Tongue (tissue), 2 donors: ENCODE data around the gene FAM237A. TPM values are rescaled to one million over a fixed set of nuclear protein-coding genes. Genes with fewer than 3 reads are reported as not detected.

Experiments
- DNase-seq: peaks from one replicate; pipeline ENCODE4 v3.0.0-alpha.2; 2015
- total RNA-seq: library from RNA; depleted of rRNA; stranded (reverse); fragments of >200 nt; gene quantifications from one replicate; pipeline ENCODE4 v1.2.3, GENCODE V29; 2014

The FAM237A gene
- total RNA-seq, 1 donor from 2014 or later: not detected

DNA sequence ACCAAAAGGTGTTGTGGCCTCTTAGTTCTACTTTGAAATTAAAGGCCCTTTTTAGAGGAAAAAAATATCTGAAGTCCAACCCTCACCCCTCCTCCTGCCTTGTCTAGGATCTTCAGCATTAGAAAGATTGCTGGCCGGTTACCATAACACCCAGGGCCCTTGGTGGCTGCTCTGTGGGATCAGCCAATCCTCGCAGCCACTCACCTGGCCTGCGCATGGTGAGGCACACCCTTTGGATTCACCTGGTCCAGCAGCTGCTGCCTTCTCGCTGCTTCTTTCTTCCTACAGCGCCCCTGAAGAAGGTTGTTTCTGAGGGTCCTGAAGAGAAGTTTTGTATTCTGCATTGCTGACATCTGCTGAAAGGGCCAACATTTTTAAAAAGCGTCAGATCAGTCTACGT, 50.7 kb downstream of the FAM237A start:
- no peak for DNase-seq

DNA sequence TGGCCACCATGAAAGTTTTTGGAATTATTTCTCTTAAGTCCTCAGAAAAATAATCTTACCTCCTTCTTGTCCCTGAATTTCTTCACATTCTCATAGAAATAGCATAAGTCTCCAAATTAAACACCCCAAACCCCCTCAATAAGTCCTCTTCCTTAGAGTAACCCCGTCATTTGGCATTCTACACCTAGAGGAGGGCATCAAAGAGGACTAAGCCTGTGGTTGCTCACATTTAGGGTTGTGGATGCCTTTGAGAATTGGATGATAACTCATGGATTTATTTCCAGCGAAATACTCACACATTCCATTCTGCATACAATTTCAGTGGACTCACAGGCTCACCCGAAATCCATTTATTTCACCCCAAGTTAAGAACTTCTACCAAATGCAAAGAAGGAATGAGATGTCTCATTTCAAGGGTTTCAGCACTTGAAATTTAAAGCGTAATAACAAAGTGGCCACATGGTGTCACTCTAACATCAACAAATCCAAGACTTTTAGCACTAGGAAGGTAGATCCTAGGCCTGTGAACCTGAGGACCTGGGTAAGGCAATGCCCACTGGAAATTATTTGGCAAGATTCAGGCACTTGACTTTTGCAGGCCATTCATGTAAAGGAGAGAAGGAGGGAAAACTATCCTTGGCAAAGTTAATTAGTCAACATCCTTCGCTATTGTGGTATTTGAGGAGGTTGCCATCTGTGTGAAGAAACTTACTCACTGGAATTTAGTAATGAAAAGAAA, 51.3 kb downstream of the FAM237A start:
- DNase-seq: peak; percentile 76

DNA sequence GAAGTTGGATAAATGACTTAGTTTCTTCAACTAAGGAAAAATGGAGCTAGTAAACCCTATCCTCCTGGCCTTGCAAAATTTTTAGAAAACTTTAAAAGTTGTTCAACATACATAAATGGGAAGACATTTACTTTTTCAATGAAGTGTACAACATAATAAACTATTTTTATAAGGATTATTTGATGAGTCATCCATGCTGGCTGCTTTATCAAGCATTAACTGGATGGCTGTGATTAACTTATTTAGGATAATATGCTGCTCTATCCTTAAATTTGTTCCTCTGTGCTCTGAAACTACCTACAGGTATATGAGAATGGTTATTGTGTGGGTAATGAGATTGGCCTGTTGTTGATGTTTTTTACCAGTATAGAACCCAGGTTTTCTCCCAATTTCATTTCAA, 54.6 kb downstream of the FAM237A start:
- DNase-seq: no peak

DNA sequence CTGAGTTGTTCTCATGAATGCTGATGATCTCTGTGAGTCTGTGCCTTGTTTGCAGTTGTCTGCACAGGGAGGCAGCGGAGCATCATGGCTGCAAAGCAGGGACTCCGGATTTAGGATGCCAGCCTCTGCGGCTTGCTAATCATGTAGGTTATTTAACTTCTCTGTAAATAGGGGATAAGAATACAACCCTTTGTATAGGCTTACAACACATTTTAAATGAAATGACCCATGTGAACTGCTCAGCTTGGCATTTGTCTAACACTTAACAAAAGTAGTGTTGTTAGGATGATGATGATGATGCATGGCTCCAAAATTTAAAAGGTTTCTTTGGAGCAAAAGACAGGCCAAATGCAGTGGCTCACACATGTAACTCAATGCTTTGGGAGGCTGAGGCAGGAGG, 56.5 kb downstream of the FAM237A start:
- DNase-seq: no peak

Other genes starting within 250 kb of the FAM237A start
- gene ADAM23, start 199.0 kb upstream of the FAM237A start, total RNA-seq: 21.3 TPM
- gene DYTN, start 75.9 kb downstream of the FAM237A start, total RNA-seq: not detected
- 0.21 TPM for gene MDH1B, start 122.8 kb downstream of the FAM237A start, total RNA-seq
- gene FASTKD2, start 123.1 kb downstream of the FAM237A start, total RNA-seq: 51.6 TPM